ENCODE results near the gene PDGFD.

- TF ChIP-seq, protein P1, sequence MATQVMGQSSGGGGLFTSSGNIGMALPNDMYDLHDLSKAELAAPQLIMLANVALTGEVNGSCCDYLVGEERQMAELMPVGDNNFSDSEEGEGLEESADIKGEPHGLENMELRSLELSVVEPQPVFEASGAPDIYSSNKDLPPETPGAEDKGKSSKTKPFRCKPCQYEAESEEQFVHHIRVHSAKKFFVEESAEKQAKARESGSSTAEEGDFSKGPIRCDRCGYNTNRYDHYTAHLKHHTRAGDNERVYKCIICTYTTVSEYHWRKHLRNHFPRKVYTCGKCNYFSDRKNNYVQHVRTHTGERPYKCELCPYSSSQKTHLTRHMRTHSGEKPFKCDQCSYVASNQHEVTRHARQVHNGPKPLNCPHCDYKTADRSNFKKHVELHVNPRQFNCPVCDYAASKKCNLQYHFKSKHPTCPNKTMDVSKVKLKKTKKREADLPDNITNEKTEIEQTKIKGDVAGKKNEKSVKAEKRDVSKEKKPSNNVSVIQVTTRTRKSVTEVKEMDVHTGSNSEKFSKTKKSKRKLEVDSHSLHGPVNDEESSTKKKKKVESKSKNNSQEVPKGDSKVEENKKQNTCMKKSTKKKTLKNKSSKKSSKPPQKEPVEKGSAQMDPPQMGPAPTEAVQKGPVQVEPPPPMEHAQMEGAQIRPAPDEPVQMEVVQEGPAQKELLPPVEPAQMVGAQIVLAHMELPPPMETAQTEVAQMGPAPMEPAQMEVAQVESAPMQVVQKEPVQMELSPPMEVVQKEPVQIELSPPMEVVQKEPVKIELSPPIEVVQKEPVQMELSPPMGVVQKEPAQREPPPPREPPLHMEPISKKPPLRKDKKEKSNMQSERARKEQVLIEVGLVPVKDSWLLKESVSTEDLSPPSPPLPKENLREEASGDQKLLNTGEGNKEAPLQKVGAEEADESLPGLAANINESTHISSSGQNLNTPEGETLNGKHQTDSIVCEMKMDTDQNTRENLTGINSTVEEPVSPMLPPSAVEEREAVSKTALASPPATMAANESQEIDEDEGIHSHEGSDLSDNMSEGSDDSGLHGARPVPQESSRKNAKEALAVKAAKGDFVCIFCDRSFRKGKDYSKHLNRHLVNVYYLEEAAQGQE (IDR thresholded peaks at IDR 0.05; ENCODE audit: unreplicated experiment): no peak
- TF ChIP-seq CTCF (conservative IDR thresholded peaks at IDR 0.05; ENCODE audit: low read depth in 2 of 2) (no peak), EZH2 (IDR thresholded peaks at IDR 0.05; ENCODE audit: low read depth, unreplicated experiment) (no peak), POLR2AphosphoS5 (IDR thresholded peaks at IDR 0.05; ENCODE audit: low read depth) (no peak), EZH2phosphoT487 (IDR thresholded peaks at IDR 0.05; ENCODE audit: unreplicated experiment) (no peak), JUNB (IDR thresholded peaks at IDR 0.05; ENCODE audit: unreplicated experiment) (no peak), CREB1 (CRISPR knock-in tag; IDR thresholded peaks at IDR 0.05; ENCODE audit: low read depth) (no peak), ZNF114 (CRISPR knock-in tag; IDR thresholded peaks at IDR 0.05) (no peak), NANOG (IDR thresholded peaks at IDR 0.05; ENCODE audit: borderline replicate concordance) (no peak), STAT1 (IDR thresholded peaks at IDR 0.05; ENCODE audit: unreplicated experiment) (no peak)
Measured at GRCh38 chr11:103901656-103902055, 262.3 kb downstream of the PDGFD start.
